Stimulated activated CD4-positive, alpha-beta T cell treated with anti-CD3 and anti-CD28 coated beads, Interleukin-1b, Interleukin-23, amount 100 ng/mL, for 4 hours (primary cell): Measurements from ENCODE around the gene RNF113A.
"Not testable (repeated sequence)": the region's sequence is repeated elsewhere in the genome, so short reads cannot be mapped to it uniquely, and the experiment has no call there.

Experiments used
- DNase-seq, 2 donors: peaks; one replicate each; pipeline ENCODE4 v3.0.0-alpha.2; 2020; ENCODE audit warnings: low read depth in 2 of 2

RNF113A gene

GRCh38 chrX:119871599-119872395 is at the start of gene RNF113A, which contains the start of gene NDUFA1:
RNF113A (minus strand) TSS chrX:119871733; CDS start chrX:119871613, 120 bp downstream.
NDUFA1 (plus strand) TSS chrX:119871832; CDS start chrX:119871912, 80 bp downstream.
- DNase-seq: peak; percentile 68 to 69

- no peak for DNase-seq
Measured at GRCh38 chrX:119919835-119920585, 48.5 kb upstream of the RNF113A start.

GRCh38 chrX:119917877-119918276 is 46.3 kb upstream of the RNF113A start:
- no peak for DNase-seq

GRCh38 chrX:119916310-119916709 is 44.8 kb upstream of the RNF113A start:
- DNase-seq: no peak

- DNase-seq: no peak
Measured at GRCh38 chrX:119900976-119901375, 29.4 kb upstream of the RNF113A start.

GRCh38 chrX:119899125-119899524 is 27.6 kb upstream of the RNF113A start:
- DNase-seq: no peak

GRCh38 chrX:119895843-119896326 is 24.4 kb upstream of the RNF113A start, which contains the start of gene AKAP14:
AKAP14 (plus strand) TSS chrX:119895893; CDS start chrX:119903224, 7,331 bp downstream.
- DNase-seq: no peak

GRCh38 chrX:119891961-119892692 is 20.6 kb upstream of the RNF113A start:
- DNase-seq: not testable (repeated sequence)

- DNase-seq: not testable (repeated sequence)
Measured at GRCh38 chrX:119890626-119891025, 19.1 kb upstream of the RNF113A start.

GRCh38 chrX:119887721-119888425 is 16.3 kb upstream of the RNF113A start:
- DNase-seq: peak; percentile 17 to 34

- DNase-seq: no peak
Measured at GRCh38 chrX:119885554-119886428, 14.3 kb upstream of the RNF113A start.

GRCh38 chrX:119880552-119881437 is 9.3 kb upstream of the RNF113A start:
- DNase-seq: no peak

GRCh38 chrX:119880076-119880475 is 8.5 kb upstream of the RNF113A start:
- DNase-seq: no peak

- no peak for DNase-seq
Measured at GRCh38 chrX:119878740-119879139, 7.2 kb upstream of the RNF113A start.

GRCh38 chrX:119871245-119871598 is 311 bp downstream of the RNF113A start:
- DNase-seq: no peak

- no peak for DNase-seq
Measured at GRCh38 chrX:119870626-119871131, 854 bp downstream of the RNF113A start.

- DNase-seq: no peak
Measured at GRCh38 chrX:119853444-119853843, 18.1 kb downstream of the RNF113A start.

- DNase-seq: peak; percentile 80 to 83
Measured at GRCh38 chrX:119852382-119853353, 18.9 kb downstream of the RNF113A start, which contains the start of gene UPF3B. UPF3B (minus strand) TSS chrX:119852963; CDS start chrX:119852928, 35 bp downstream.
